Adrenal gland (tissue), 12 donors: ENCODE results near the gene LCN12. TPM values are rescaled to one million over a fixed set of nuclear protein-coding genes. Genes with fewer than 3 reads are reported as not detected.

Source experiments
- DNase-seq, 7 donors: peaks; one replicate each; pipeline ENCODE4 v3.0.0-alpha.2; 2019 to 2020
- H3K27ac ChIP-seq, 5 donors: fragments of 200-600 bp; sonication (generic) in 4 of 5; 1 replicate in 3 of 5; 2 replicates in 2 of 5; pipeline versions ENCODE4 v1.5.1 to v1.8.0; 2016 to 2020; ENCODE audit warnings: mild to moderate bottlenecking in 1 of 5
- H3K27me3 ChIP-seq: fragments of 200-600 bp; 2 replicates; pipeline ENCODE4 v1.8.0; 2021
- H3K36me3 ChIP-seq, 2 donors: fragments of 200-600 bp; replicated peaks in 1 of 2; 1 replicate in 1 of 2; 2 replicates in 1 of 2; pipeline versions ENCODE4 v1.5.1 to v1.8.0; 2018 to 2022
- H3K4me1 ChIP-seq, 2 donors: fragments of 200-600 bp; replicated peaks in 1 of 2; 1 replicate in 1 of 2; 2 replicates in 1 of 2; pipeline versions ENCODE4 v1.5.1 to v1.8.0; 2018 to 2021
- H3K4me3 ChIP-seq, 4 donors: fragments of 200-600 bp; sonication (generic) in 3 of 4; one replicate each; pipeline ENCODE4 v1.5.1; 2016 to 2018
- H3K9me3 ChIP-seq, 3 donors: fragments of 200-600 bp; sonication (generic) in 1 of 3; replicated peaks in 1 of 3; 1 replicate in 2 of 3; 2 replicates in 1 of 3; pipeline versions ENCODE4 v1.5.1 to v1.8.0; 2016 to 2021
- CTCF ChIP-seq, 6 experiments: fragments of 450-650 bp in 4 of 6; fragments of 200-600 bp in 2 of 6; sonication (generic) in 1 of 6; IDR thresholded peaks; 1 replicate in 5 of 6; 2 replicates in 1 of 6; pipeline versions ENCODE4 v1.5.1 to v1.8.0; 2016 to 2021; ENCODE audit warnings: antibody characterized with exemption in 6 of 6, mild to moderate bottlenecking in 2 of 6, moderate library complexity in 1 of 6
- POLR2A ChIP-seq, 2 donors: fragments of 450-650 bp; IDR thresholded peaks; one replicate each; pipeline ENCODE4 v1.6.1; 2017; ENCODE audit warnings: antibody characterized with exemption in 2 of 2, mild to moderate bottlenecking in 2 of 2, moderate library complexity in 1 of 2
- WGBS, 4 donors: extraction: QIAGEN DNeasy Blood & Tissue Kit in 2 of 4; methylation state at CpG; one replicate each; pipeline versions ENCODE4 v1.1.5 to v1.1.7; 2013 to 2017; 5-methylcytosine and 5-hydroxymethylcytosine counted together
- intact Hi-C, 2 donors: fragments of 100-400 bp; cut with DNase I; formaldehyde crosslinking; loops; one replicate each; pipeline versions ENCODE4 v1.14.1 to v1.15.0; 2022 to 2023
- polyA plus RNA-seq, 3 donors: library from polyadenylated mRNA; stranded (reverse); fragments of 200-250 nt in 2 of 3; fragments of 350-450 nt in 1 of 3; fragmentation: Illumina TruSeq in 1 of 3; extraction: RNeasy Lipid Tissue Mini Kit (QIAGEN cat#74804) in 1 of 3; gene quantifications; one replicate each; pipeline ENCODE4 v1.2.3, GENCODE V29; 2013 to 2014
- total RNA-seq, 9 donors: library from RNA; depleted of rRNA in 4 of 9; stranded (reverse); fragments of >200 nt in 4 of 9; fragments of 120-200 nt in 1 of 9; fragmentation: NEBNext Ultra II Directional in 1 of 9; extraction: Animal tissue kit (Norgen Biotek cat#: 25700) in 1 of 9; gene quantifications; one replicate each; pipeline versions ENCODE4 v1.1.0 to v1.2.4, GENCODE V29; 2013 to 2023
- donor health status: healthy with polysubstance abuse.
- donor health status: Bipolar disorder and iron deficiency.
- donor health status: DM: yes; HTN: yes; CAD: no.
- donor health status: DM: no; HTN: no; CAD: no.
- donor health status: DM: no; HTN: no; CAD: no.
- donor health status: DM: yes; HTN: yes; CAD: no.

The LCN12 gene
- total and polyA plus RNA-seq, 12 donors = 0.75 to 31.8 (median 4.4) TPM; not detected in 1

GRCh38 chr9:136941231-136942111 is 10.6 kb upstream of the LCN12 start:
- Histone ChIP-seq H3K27ac (no peak overlapping the region), H3K4me1 (peaks cover 21 to 23% of the 10 kb centered on the region in 2 donors), H3K9me3 (no peaks in the 10 kb centered on the region), H3K36me3 (peaks cover 0 to 40% of the 10 kb centered on the region in 2 donors), H3K4me3 (no peak overlapping the region), H3K27me3 (no peaks in the 10 kb centered on the region)
- TF ChIP-seq CTCF (IDR thresholded peaks at IDR 0.05) (no peak), POLR2A (IDR thresholded peaks at IDR 0.05) (no peak)
- intact Hi-C loops = loop anchor here (5.0 to 10.0 kb wide), 4 partner anchors 57 to 97 kb away; partner anchors contain the start of genes AJM1 (in 1 of the 2), FUT7 (in 1 of the 2), MAMDC4 (in 1 of the 2) and PHPT1 (in 1 of the 2)
- peak in 2 of 7 donors; percentile 47 to 53 for DNase-seq
- WGBS, 4 donors = 92 to 98% (median 94%) methylated on average over 9 to 55 of the region's 55 CpGs

GRCh38 chr9:136942112-136942880 is 9.8 kb upstream of the LCN12 start:
- intact Hi-C loops = loop anchor here (5.0 to 10.0 kb wide), 4 partner anchors 57 to 97 kb away; partner anchors contain the start of genes AJM1 (in 1 of the 2), FUT7 (in 1 of the 2), MAMDC4 (in 1 of the 2) and PHPT1 (in 1 of the 2)
- 93 to 94% (median 94%) methylated on average over 22 to 60 of the region's 60 CpGs; no CpG with 5 or more reads in 1 of the 4 donors for WGBS, 4 donors
- Histone ChIP-seq H3K27ac (no peak overlapping the region), H3K9me3 (no peaks in the 10 kb centered on the region), H3K4me3 (no peak overlapping the region), H3K36me3 (peaks cover 0 to 40% of the 10 kb centered on the region in 2 donors), H3K4me1 (peaks cover 21 to 23% of the 10 kb centered on the region in 2 donors), H3K27me3 (no peaks in the 10 kb centered on the region)
- TF ChIP-seq CTCF (IDR thresholded peaks at IDR 0.05) = no peak
- TF ChIP-seq POLR2A (IDR thresholded peaks at IDR 0.05) = no peak
- DNase-seq = peak in 1 of 7 donors; percentile 20

DNA sequence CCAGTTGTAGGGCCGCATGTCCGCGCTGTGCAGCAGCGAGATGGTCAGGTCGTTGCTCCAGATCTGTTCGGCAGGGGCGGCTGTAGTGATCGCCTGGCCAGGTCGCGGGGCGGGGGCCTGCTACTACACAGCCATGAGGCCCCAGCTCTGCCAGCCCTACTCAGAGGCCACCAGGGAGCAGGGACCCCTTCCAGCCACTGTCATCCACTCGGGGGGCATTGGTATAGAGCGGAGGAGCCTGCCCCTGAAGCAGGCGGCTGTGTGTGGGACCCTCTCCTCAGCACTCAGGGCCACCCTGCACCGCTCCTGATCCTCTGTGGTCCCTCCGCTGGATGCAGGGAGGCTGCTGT is 9.2 kb upstream of the LCN12 start:
- no peak overlapping the region for H3K27ac ChIP-seq
- WGBS, 4 donors = 88 to 92% (median 89%) methylated on average over 3 to 16 of the region's 16 CpGs; no CpG with 5 or more reads in 1 of the 4 donors
- intact Hi-C loops = loop anchor here (5.0 to 10.0 kb wide), 4 partner anchors 58 to 98 kb away; partner anchors contain the start of genes AJM1 (in 1 of the 2), FUT7 (in 1 of the 2), MAMDC4 (in 1 of the 2) and PHPT1 (in 1 of the 2)
- H3K4me3 ChIP-seq = peak overlapping the region in 1 of 4 donors; percentile 100
- H3K4me1 ChIP-seq = peaks cover 21 to 23% of the 10 kb centered on the region in 2 donors
- no peak for DNase-seq
- H3K9me3 ChIP-seq = no peaks in the 10 kb centered on the region
- no peaks in the 10 kb centered on the region for H3K27me3 ChIP-seq
- peaks cover 0 to 40% of the 10 kb centered on the region in 2 donors for H3K36me3 ChIP-seq
- TF ChIP-seq POLR2A (IDR thresholded peaks at IDR 0.05) = no peak
- no peak for TF ChIP-seq CTCF (IDR thresholded peaks at IDR 0.05)
